Mucosa of stomach (tissue), 1 donor: Measurements from ENCODE around the gene TUBGCP6.

Experiments
- H3K27me3 ChIP-seq: one replicate; pipeline ENCODE4 v1.7.0; 2013; ENCODE audit warnings: mild to moderate bottlenecking, low read length; ENCODE audit not compliant: control insufficient read depth, insufficient read depth
- H3K36me3 ChIP-seq: one replicate; pipeline ENCODE4 v1.7.0; 2013; ENCODE audit warnings: low read length; ENCODE audit not compliant: control insufficient read depth, insufficient read depth
- H3K4me1 ChIP-seq: one replicate; pipeline ENCODE4 v1.7.0; 2013; ENCODE audit warnings: mild to moderate bottlenecking, low read length; ENCODE audit not compliant: control insufficient read depth, insufficient read depth
- H3K4me3 ChIP-seq: one replicate; pipeline ENCODE4 v1.7.0; 2013; ENCODE audit warnings: low read length
- H3K9ac ChIP-seq: one replicate; pipeline ENCODE4 v1.7.0; 2013; ENCODE audit warnings: mild to moderate bottlenecking, low read length, moderate library complexity
- H3K9me3 ChIP-seq: one replicate; pipeline ENCODE4 v1.7.0; 2013; ENCODE audit warnings: mild to moderate bottlenecking, low read length, moderate library complexity; ENCODE audit not compliant: control insufficient read depth
- donor health status: Pancreatic carcinoma.

The TUBGCP6 gene

GRCh38 chr22:50284479-50284878, 39.7 kb upstream of the TUBGCP6 start:
- Histone ChIP-seq H3K36me3 (peaks cover 45% of the 10 kb centered on the region), H3K9ac (peak overlapping the region; percentile 28), H3K4me1 (peaks cover 84% of the 10 kb centered on the region), H3K4me3 (no peak overlapping the region), H3K9me3 (no peaks in the 10 kb centered on the region), H3K27me3 (no peaks in the 10 kb centered on the region)

GRCh38 chr22:50283821-50284220, 39.0 kb upstream of the TUBGCP6 start:
- H3K4me3 ChIP-seq: no peak overlapping the region
- peaks cover 44% of the 10 kb centered on the region for H3K36me3 ChIP-seq

GRCh38 chr22:50282361-50283155, 37.7 kb upstream of the TUBGCP6 start:
- Histone ChIP-seq H3K9ac (peak overlapping the region; percentile 8), H3K4me1 (peaks cover 70% of the 10 kb centered on the region), H3K36me3 (peaks cover 32% of the 10 kb centered on the region), H3K27me3 (no peaks in the 10 kb centered on the region), H3K4me3 (no peak overlapping the region), H3K9me3 (no peaks in the 10 kb centered on the region)

More at GRCh38 chr22:50283821-50284220, 39.0 kb upstream of the TUBGCP6 start:
- Histone ChIP-seq H3K9me3 (no peaks in the 10 kb centered on the region), H3K27me3 (no peaks in the 10 kb centered on the region), H3K4me1 (peaks cover 82% of the 10 kb centered on the region), H3K9ac (no peak overlapping the region)

- Histone ChIP-seq H3K4me1 (peaks cover 64% of the 10 kb centered on the region), H3K9ac (peak overlapping the region; percentile 48), H3K27me3 (no peaks in the 10 kb centered on the region), H3K9me3 (no peaks in the 10 kb centered on the region), H3K36me3 (peaks cover 37% of the 10 kb centered on the region), H3K4me3 (no peak overlapping the region)
Measured at GRCh38 chr22:50281957-50282356, 37.1 kb upstream of the TUBGCP6 start.

GRCh38 chr22:50281384-50281760, 36.5 kb upstream of the TUBGCP6 start:
- peaks cover 58% of the 10 kb centered on the region for H3K4me1 ChIP-seq
- H3K36me3 ChIP-seq: peaks cover 43% of the 10 kb centered on the region
- no peaks in the 10 kb centered on the region for H3K27me3 ChIP-seq
- H3K9ac ChIP-seq: peak overlapping the region; percentile 48
- H3K4me3 ChIP-seq: no peak overlapping the region
- no peaks in the 10 kb centered on the region for H3K9me3 ChIP-seq

GRCh38 chr22:50280708-50281383, 36.0 kb upstream of the TUBGCP6 start:
- H3K4me3 ChIP-seq: no peak overlapping the region
- H3K9ac ChIP-seq: no peak overlapping the region
- H3K36me3 ChIP-seq: peaks cover 42% of the 10 kb centered on the region
- no peaks in the 10 kb centered on the region for H3K9me3 ChIP-seq
- peaks cover 53% of the 10 kb centered on the region for H3K4me1 ChIP-seq
- H3K27me3 ChIP-seq: no peaks in the 10 kb centered on the region

GRCh38 chr22:50280022-50280707, 35.3 kb upstream of the TUBGCP6 start:
- H3K9ac ChIP-seq: no peak overlapping the region
- H3K4me1 ChIP-seq: peaks cover 50% of the 10 kb centered on the region
- H3K36me3 ChIP-seq: peaks cover 39% of the 10 kb centered on the region
- no peaks in the 10 kb centered on the region for H3K9me3 ChIP-seq
- no peak overlapping the region for H3K4me3 ChIP-seq
- no peaks in the 10 kb centered on the region for H3K27me3 ChIP-seq

- peaks cover 44% of the 10 kb centered on the region for H3K4me1 ChIP-seq
- H3K9me3 ChIP-seq: no peaks in the 10 kb centered on the region
- H3K9ac ChIP-seq: no peak overlapping the region
- H3K36me3 ChIP-seq: peaks cover 42% of the 10 kb centered on the region
- H3K27me3 ChIP-seq: no peaks in the 10 kb centered on the region
- H3K4me3 ChIP-seq: no peak overlapping the region
Measured at GRCh38 chr22:50278956-50279619, 34.3 kb upstream of the TUBGCP6 start.

GRCh38 chr22:50278461-50278860, 33.6 kb upstream of the TUBGCP6 start:
- no peak overlapping the region for H3K4me3 ChIP-seq
- no peaks in the 10 kb centered on the region for H3K9me3 ChIP-seq
- no peaks in the 10 kb centered on the region for H3K27me3 ChIP-seq
- H3K36me3 ChIP-seq: peaks cover 42% of the 10 kb centered on the region
- peaks cover 44% of the 10 kb centered on the region for H3K4me1 ChIP-seq
- no peak overlapping the region for H3K9ac ChIP-seq

GRCh38 chr22:50277761-50278160, 32.9 kb upstream of the TUBGCP6 start:
- Histone ChIP-seq H3K36me3 (peaks cover 42% of the 10 kb centered on the region), H3K9me3 (no peaks in the 10 kb centered on the region), H3K4me1 (peaks cover 37% of the 10 kb centered on the region)

GRCh38 chr22:50276143-50276542, 31.3 kb upstream of the TUBGCP6 start:
- no peak overlapping the region for H3K4me3 ChIP-seq
- H3K4me1 ChIP-seq: peaks cover 33% of the 10 kb centered on the region
- no peaks in the 10 kb centered on the region for H3K9me3 ChIP-seq
- H3K27me3 ChIP-seq: peaks cover 1% of the 10 kb centered on the region
- no peak overlapping the region for H3K9ac ChIP-seq
- peaks cover 33% of the 10 kb centered on the region for H3K36me3 ChIP-seq

More at GRCh38 chr22:50277761-50278160, 32.9 kb upstream of the TUBGCP6 start:
- Histone ChIP-seq H3K4me3 (no peak overlapping the region), H3K9ac (no peak overlapping the region), H3K27me3 (no peaks in the 10 kb centered on the region)
